GM12872 (cell line): Measurements from ENCODE around the gene SND1.

ENCODE experiments used
- TF ChIP-seq, protein P1 (sequence below): IDR thresholded peaks from 3 replicates; pipeline ENCODE4 v1.5.1; 2011; ENCODE audit warnings: low read depth, mild to moderate bottlenecking, low read length, moderate library complexity; ENCODE audit not compliant: insufficient read depth

The SND1 gene

DNA sequence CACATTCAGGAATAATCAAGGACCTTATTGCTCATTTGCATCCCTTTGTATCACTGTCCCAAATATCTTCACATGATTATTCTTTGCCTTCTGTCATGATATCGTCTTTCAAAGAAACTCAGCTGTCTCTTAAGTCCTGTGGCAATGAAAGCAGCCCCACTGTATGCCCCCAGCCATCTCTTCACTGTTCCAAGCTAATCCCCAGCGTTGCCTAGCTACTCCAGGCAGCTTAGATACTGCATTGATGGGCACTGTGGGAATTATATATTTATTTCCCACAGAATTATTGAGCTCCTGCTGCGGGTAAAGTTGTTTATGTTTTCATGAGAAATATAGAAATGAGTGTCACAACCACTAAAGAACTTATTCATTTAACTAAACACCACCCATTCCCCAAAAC, 38.8 kb downstream of the SND1 start:
- TF ChIP-seq, protein P1, sequence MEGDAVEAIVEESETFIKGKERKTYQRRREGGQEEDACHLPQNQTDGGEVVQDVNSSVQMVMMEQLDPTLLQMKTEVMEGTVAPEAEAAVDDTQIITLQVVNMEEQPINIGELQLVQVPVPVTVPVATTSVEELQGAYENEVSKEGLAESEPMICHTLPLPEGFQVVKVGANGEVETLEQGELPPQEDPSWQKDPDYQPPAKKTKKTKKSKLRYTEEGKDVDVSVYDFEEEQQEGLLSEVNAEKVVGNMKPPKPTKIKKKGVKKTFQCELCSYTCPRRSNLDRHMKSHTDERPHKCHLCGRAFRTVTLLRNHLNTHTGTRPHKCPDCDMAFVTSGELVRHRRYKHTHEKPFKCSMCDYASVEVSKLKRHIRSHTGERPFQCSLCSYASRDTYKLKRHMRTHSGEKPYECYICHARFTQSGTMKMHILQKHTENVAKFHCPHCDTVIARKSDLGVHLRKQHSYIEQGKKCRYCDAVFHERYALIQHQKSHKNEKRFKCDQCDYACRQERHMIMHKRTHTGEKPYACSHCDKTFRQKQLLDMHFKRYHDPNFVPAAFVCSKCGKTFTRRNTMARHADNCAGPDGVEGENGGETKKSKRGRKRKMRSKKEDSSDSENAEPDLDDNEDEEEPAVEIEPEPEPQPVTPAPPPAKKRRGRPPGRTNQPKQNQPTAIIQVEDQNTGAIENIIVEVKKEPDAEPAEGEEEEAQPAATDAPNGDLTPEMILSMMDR, result no peak

DNA sequence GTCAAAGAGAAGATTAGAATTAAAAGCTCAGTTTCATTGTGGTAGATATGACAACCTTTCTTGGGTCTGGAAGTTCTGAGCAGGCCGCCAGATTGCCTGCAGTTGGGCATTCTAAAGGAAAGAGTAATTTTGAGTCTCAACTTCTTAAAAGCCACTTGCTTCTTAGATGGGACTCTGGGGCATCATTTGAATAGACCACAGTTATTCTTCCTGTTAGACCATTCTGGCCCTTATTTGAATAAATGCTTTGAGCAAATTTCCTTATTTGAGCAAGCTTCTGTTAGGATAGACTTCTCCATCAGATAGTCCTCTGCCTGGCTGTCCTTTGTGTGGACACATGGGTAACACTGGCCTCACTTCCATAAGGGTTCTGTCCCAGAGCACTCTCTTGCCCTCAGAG, 40.2 kb downstream of the SND1 start:
- TF ChIP-seq, protein P1, result no peak

DNA sequence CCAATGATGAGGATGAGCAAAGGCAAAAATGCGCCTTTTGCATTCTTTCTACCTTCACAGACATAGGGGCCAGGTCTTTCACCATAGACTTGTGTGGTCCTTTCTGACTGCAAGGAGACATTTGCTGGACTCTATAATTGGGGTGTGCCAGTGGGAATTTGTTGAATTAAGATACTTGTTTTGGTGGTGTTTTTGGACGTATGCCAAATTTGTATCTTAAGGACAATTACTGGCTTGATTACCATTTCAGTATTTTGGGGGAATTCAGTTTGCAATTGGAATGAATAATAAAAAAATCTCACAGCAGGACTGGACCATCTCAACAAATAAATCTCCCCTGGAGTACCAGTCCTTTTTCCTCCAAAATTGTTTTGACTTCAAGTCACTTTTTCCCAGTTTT, 47.9 kb downstream of the SND1 start:
- TF ChIP-seq, protein P1, result no peak

GRCh38 chr7:127702052-127702652, 50.2 kb downstream of the SND1 start:
- TF ChIP-seq, protein P1, result no peak

- TF ChIP-seq, protein P1, result no peak
Observed at GRCh38 chr7:127702938-127703337, 50.9 kb downstream of the SND1 start.

DNA sequence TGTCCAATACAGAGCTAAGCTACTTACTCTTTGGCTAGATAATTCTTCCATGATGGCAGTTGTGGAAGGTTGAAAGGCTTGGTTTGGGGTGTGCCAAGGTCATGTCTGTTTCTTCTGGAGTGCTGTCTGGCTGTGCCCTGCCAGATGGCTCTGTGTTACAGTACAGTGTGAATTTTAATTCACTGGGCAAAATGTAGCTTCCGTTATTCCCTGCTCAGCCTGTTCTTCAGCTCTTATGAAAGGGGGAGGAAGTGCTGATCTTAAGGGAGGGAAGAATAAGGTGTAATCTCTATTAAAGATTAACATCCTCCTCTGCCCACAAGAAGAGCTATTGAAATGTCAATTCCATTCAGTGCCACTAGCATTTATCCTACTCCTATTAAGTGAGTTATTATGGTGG, 52.2 kb downstream of the SND1 start:
- TF ChIP-seq, protein P1, result no peak

GRCh38 chr7:127705461-127705959, 53.5 kb downstream of the SND1 start:
- TF ChIP-seq, protein P1, result no peak
